Coronary artery (tissue), 2 donors: ENCODE results near the gene SPOCK3.

Experiments used
- DNase-seq: peaks from one replicate; pipeline ENCODE4 v3.0.0-alpha.2; 2017; ENCODE audit warnings: low spot score
- H3K27ac ChIP-seq, 2 donors: fragments of 200-600 bp; sonication (generic); one replicate each; pipeline ENCODE4 v1.5.1; 2016 to 2019
- H3K4me3 ChIP-seq: fragments of 200-600 bp; sonication (generic); 2 replicates; pipeline ENCODE4 v1.5.1; 2016; ENCODE audit warnings: mild to moderate bottlenecking, moderate library complexity
- CTCF ChIP-seq: fragments of 200-600 bp; sonication (generic); IDR thresholded peaks from one replicate; pipeline ENCODE4 v1.5.1; 2019; ENCODE audit warnings: antibody characterized with exemption

Gene SPOCK3

GRCh38 chr4:166941629-166942028 is 292.7 kb downstream of the SPOCK3 start:
- H3K4me3 ChIP-seq: no peak overlapping the region
- no peak for DNase-seq
- no peak for TF ChIP-seq CTCF
- no peak overlapping the region for H3K27ac ChIP-seq

- no peak for TF ChIP-seq CTCF
- Histone ChIP-seq H3K4me3 (no peak overlapping the region), H3K27ac (no peak overlapping the region)
- DNase-seq: no peak
These were observed 303.8 kb downstream of the SPOCK3 start for GRCh38 chr4:166930464-166930863.

DNA sequence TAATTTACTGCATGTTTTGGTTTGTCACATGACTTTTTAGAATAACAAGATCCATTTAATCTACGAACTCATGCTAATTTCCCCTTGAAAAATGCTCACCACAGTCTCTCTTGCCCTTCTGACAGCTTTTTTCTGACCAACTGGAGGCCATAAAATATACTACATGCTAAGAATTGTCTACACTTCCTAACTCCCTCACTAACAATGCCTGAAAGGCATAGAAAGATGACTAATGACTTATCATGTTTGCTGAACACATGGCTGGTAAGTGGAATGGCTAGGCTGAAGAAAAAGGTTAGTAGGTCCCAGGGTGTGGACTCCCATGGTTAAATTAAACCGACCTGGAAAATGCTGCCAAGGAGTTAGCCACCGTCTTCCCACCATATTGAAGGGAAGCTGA is 309.9 kb downstream of the SPOCK3 start:
- Histone ChIP-seq H3K27ac (no peak overlapping the region), H3K4me3 (no peak overlapping the region)
- TF ChIP-seq CTCF: no peak
- no peak for DNase-seq

DNA sequence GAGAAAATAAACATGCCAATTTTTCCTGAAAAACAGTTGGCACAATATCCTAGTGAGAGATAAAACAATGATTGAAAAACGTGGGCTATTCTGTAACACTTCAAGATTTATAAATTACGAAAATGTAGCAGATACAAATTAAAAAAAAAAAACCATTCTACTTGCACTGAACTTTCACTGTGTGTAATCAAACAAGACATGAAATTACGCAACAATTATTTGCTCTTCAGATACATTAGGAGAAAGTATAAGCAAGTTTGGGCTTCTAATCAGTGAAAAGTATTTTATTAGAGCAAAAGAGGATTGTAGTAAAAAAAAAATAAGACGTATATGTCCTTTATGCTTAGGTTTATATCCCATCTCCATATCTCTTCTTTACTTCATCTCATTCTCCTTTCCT is 320.4 kb downstream of the SPOCK3 start:
- TF ChIP-seq CTCF: no peak
- no peak overlapping the region for H3K4me3 ChIP-seq
- no peak overlapping the region for H3K27ac ChIP-seq
- no peak for DNase-seq

DNA sequence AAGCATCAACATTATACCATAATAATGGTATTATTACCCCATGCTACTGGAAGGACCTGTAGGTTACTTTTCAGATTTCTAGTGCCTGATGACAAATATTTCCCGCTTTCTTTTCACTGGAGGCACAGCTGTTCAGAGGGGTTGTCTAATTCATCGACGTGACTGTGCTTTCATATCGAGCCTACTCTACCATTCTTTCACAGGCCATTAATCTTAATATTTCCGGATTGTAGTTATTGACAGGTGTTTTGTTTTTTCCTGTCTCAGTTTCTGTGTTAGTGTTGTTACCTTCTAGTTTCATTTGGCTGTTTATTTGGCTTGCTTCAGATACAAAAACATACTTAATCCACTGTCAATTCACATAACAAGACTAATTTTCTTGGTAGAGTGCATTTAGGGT is 330.9 kb downstream of the SPOCK3 start:
- no peak for TF ChIP-seq CTCF
- Histone ChIP-seq H3K27ac (no peak overlapping the region), H3K4me3 (no peak overlapping the region)
- DNase-seq: no peak

DNA sequence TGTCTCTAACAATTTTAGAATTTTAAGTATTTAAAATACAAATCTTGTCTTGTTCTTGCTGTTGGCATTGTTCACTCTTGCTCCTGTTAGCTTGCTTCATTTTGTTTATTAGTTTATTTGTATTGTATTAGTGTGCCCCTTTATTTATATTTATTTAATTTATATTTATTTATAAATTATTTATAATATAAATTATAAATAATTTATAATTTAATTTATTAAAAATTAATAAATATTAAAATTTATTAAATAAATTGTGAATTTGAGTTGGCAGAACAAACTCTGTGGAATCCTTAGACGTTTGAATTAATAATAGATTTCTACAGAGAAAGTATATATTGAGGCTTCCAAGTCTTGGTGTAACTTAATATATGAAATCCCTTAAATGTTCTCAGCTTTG is 331.4 kb downstream of the SPOCK3 start:
- Histone ChIP-seq H3K4me3 (no peak overlapping the region), H3K27ac (no peak overlapping the region)
- TF ChIP-seq CTCF: no peak
- DNase-seq: no peak

DNA sequence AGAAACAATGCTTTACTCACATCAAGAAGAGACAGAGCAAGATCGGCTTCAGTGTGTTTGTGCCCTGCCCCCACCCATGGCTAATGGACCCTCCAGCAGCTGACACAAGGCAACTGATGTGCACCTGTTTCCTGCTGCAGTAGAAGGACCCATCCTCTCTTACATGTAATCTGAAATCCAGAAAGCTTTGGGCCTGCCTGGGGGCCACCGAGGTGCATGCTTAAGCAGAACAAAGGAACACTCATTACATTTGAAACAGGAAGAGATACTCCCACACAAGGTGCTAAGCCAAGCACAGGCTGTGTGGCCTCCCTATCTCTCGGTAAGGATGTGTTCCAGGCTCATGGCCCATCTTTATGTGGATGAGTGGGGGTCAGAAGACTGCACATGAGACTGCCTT is 338.0 kb downstream of the SPOCK3 start:
- Histone ChIP-seq H3K27ac (no peak overlapping the region), H3K4me3 (no peak overlapping the region)
- TF ChIP-seq CTCF: no peak
- no peak for DNase-seq
